HepG2 (cell line): ENCODE results near the gene SLC25A10. TPM values are rescaled to one million over a fixed set of nuclear protein-coding genes. Genes with fewer than 3 reads are reported as not detected.

ENCODE experiments used
- ATAC-seq: fragments of 200-7000 bp; cut with Tn5 transposase; 3 replicates; pipeline ENCODE4 v1.9.1; 2020; ENCODE audit warnings: mild to moderate bottlenecking, moderate library complexity
- BruUV-seq: library from RNA; stranded (reverse); fragments of 400-500 nt; replicated peaks from 2 replicates; lab custom pipeline; 2021; lab: Mats Ljungman, UMichigan
- CTCF ChIA-PET: fragments of 300-600 bp; formaldehyde crosslinking; extraction: SDS; loops from one replicate; lab custom pipeline; 2021; ENCODE audit warnings: low total read pairs, inconsistent platforms, low intra/inter-chr PET ratio; lab: Yijun Ruan, JAX
- POLR2A ChIA-PET: fragments of 350-600 bp; sonication (Branson Sonifier 250); formaldehyde crosslinking; loops from one replicate; lab custom pipeline; 2020; ENCODE audit warnings: antibody characterized with exemption, inconsistent platforms; lab: Yijun Ruan, JAX
- DNase-seq: peaks from one replicate; pipeline ENCODE4 v3.0.0-alpha.2; 2015; ENCODE audit warnings: low spot score
- FAIRE-seq: peaks from 3 replicates; lab custom pipeline; 2011; peaks lifted over from hg19 to GRCh38; lab: Jason Lieb, UNC
- H2AFZ ChIP-seq: one replicate; pipeline ENCODE4 v1.6.1; 2011; ENCODE audit warnings: low read length, inconsistent platforms
- H3K27ac ChIP-seq: fragments of 300-600 bp; 3 replicates; pipeline ENCODE4 v1.8.0; 2011; ENCODE audit warnings: mixed run types, mild to moderate bottlenecking, mixed read lengths, low read length, inconsistent platforms; ENCODE audit not compliant: insufficient read depth; ENCODE audit errors: extremely low read length
- H3K27me3 ChIP-seq, 2 experiments: fragments of 200-600 bp in 1 of 2; 2 replicates in 1 of 2; 3 replicates in 1 of 2; pipeline versions ENCODE4 v1.6.0 to v1.8.0; 2011; ENCODE audit warnings: low read length in 2 of 2, mild to moderate bottlenecking in 2 of 2, moderate library complexity in 2 of 2, inconsistent platforms in 1 of 2; ENCODE audit not compliant: insufficient read depth in 2 of 2, control insufficient read depth in 1 of 2
- H3K36me3 ChIP-seq, 2 experiments: fragments of 200-600 bp in 1 of 2; replicated peaks in 1 of 2; 2 replicates in 1 of 2; 3 replicates in 1 of 2; pipeline versions ENCODE4 v1.5.1 to v1.8.0; 2011; ENCODE audit warnings: low read length in 2 of 2, inconsistent platforms in 1 of 2; ENCODE audit not compliant: insufficient read depth in 2 of 2, control insufficient read depth in 1 of 2
- H3K4me1 ChIP-seq: 2 replicates; pipeline ENCODE4 v1.5.1; 2012; ENCODE audit warnings: low read length, inconsistent platforms; ENCODE audit not compliant: insufficient read depth
- H3K4me2 ChIP-seq: 2 replicates; pipeline ENCODE4 v1.6.0; 2011; ENCODE audit warnings: low read depth, low read length, inconsistent platforms
- H3K4me3 ChIP-seq, 3 experiments: fragments of 200-600 bp in 1 of 3; sonication (generic), shearing (Covaris generic) in 1 of 3; replicated peaks in 1 of 3; 2 replicates each; pipeline ENCODE4 v1.5.1; 2011 to 2016; ENCODE audit warnings: low read length in 3 of 3, inconsistent platforms in 2 of 3, low read depth in 2 of 3, mild to moderate bottlenecking in 2 of 3, control low read depth in 1 of 3, mixed read lengths in 1 of 3; ENCODE audit not compliant: insufficient read depth in 1 of 3
- H3K79me2 ChIP-seq: one replicate; pipeline ENCODE4 v1.6.1; 2011; ENCODE audit warnings: low read length, inconsistent platforms; ENCODE audit not compliant: insufficient read depth
- H3K9ac ChIP-seq: 2 replicates; pipeline ENCODE4 v1.6.0; 2011; ENCODE audit warnings: mild to moderate bottlenecking, low read depth, low read length, inconsistent platforms; ENCODE audit not compliant: insufficient read depth
- H3K9me3 ChIP-seq: 2 replicates; pipeline ENCODE4 v1.5.1; 2012; ENCODE audit warnings: mild to moderate bottlenecking, low read length
- H4K20me1 ChIP-seq: 2 replicates; pipeline ENCODE4 v1.6.0; 2011; ENCODE audit warnings: inconsistent platforms, mild to moderate bottlenecking, low read length, moderate library complexity; ENCODE audit not compliant: insufficient read depth
- DNMT1 ChIP-seq: sonication (generic); formaldehyde crosslinking; IDR thresholded peaks from 2 replicates; pipeline ENCODE4 v1.5.1; 2020; ENCODE audit warnings: mild to moderate bottlenecking, missing genetic modification reagents
- FOXC1 ChIP-seq: sonication (generic); formaldehyde crosslinking; IDR thresholded peaks from 2 replicates; pipeline ENCODE4 v1.8.0; 2022; ENCODE audit warnings: mild to moderate bottlenecking, missing genetic modification reagents, borderline replicate concordance
- GRHL1 ChIP-seq: sonication (generic); formaldehyde crosslinking; conservative IDR thresholded peaks from 2 replicates; pipeline ENCODE4 v1.8.0; 2022; ENCODE audit warnings: missing genetic modification reagents
- HOMEZ ChIP-seq: IDR thresholded peaks from 2 replicates; pipeline ENCODE4 v1.6.1; 2016; ENCODE audit warnings: low read depth
- HOXA5 ChIP-seq: sonication (generic); formaldehyde crosslinking; IDR thresholded peaks from 2 replicates; pipeline ENCODE4 v1.4.0; 2020; ENCODE audit warnings: missing genetic modification reagents
- JARID2 ChIP-seq: sonication (generic); formaldehyde crosslinking; IDR thresholded peaks from 2 replicates; pipeline ENCODE4 v1.8.1; 2023; ENCODE audit warnings: missing genetic modification reagents, inconsistent platforms; ENCODE audit not compliant: insufficient replicate concordance
- RFXAP ChIP-seq: sonication (generic); formaldehyde crosslinking; IDR thresholded peaks from 2 replicates; pipeline ENCODE4 v1.4.0; 2020; ENCODE audit warnings: missing genetic modification reagents, borderline replicate concordance
- SRY ChIP-seq: sonication (generic); formaldehyde crosslinking; IDR thresholded peaks from 2 replicates; pipeline ENCODE4 v1.8.0; 2022; ENCODE audit warnings: mild to moderate bottlenecking, missing genetic modification reagents
- THAP9 ChIP-seq: sonication (generic); formaldehyde crosslinking; IDR thresholded peaks from 2 replicates; pipeline ENCODE4; 2020; ENCODE audit warnings: missing genetic modification reagents, mild to moderate bottlenecking, borderline replicate concordance
- ZBTB44 ChIP-seq: sonication (generic); formaldehyde crosslinking; IDR thresholded peaks from 2 replicates; pipeline ENCODE4 v1.4.0; 2020; ENCODE audit warnings: missing genetic modification reagents
- ZNF441 ChIP-seq: sonication (generic); formaldehyde crosslinking; IDR thresholded peaks from 2 replicates; pipeline ENCODE4 v1.7.0; 2021; ENCODE audit warnings: missing genetic modification reagents, borderline replicate concordance
- ZNF451 ChIP-seq: sonication (generic); formaldehyde crosslinking; IDR thresholded peaks from 2 replicates; pipeline ENCODE4 v1.5.0; 2020; ENCODE audit warnings: mild to moderate bottlenecking, missing genetic modification reagents
- ZNF761 ChIP-seq: sonication (generic); formaldehyde crosslinking; conservative IDR thresholded peaks from 2 replicates; pipeline ENCODE4 v1.4.0; 2020; ENCODE audit warnings: mild to moderate bottlenecking, missing genetic modification reagents
- ZSCAN25 ChIP-seq: sonication (generic); formaldehyde crosslinking; IDR thresholded peaks from 2 replicates; pipeline ENCODE4 v1.8.0; 2022; ENCODE audit warnings: mild to moderate bottlenecking, missing genetic modification reagents
- WGBS: methylation state at CpG from one replicate; pipeline ENCODE4 v1.1.6; 2017; ENCODE audit warnings: low lambda C conversion rate; 5-methylcytosine and 5-hydroxymethylcytosine counted together
- in situ Hi-C: cut with HindIII; loops from 2 replicates; pipeline ENCODE4 v1.10.0; 2017; ENCODE audit warnings: low pct_unique_long_range_greater_than_20kb; ENCODE audit not compliant: extremely low pct_ligation_motif_present
- intact Hi-C: fragments of 100-400 bp; cut with micrococcal nuclease; formaldehyde crosslinking; loops from one replicate; pipeline ENCODE4 v1.10.0; 2022; ENCODE audit not compliant: unreplicated experiment
- polyA plus RNA-seq, 8 experiments: library from polyadenylated mRNA; depleted of rRNA in 3 of 8; stranded (reverse) in 7 of 8; unstranded in 1 of 8; fragments of >200 nt; fragmentation: Illumina TruSeq in 4 of 8; extraction: Trizol in 4 of 8; gene quantifications; 2 replicates each; pipeline versions ENCODE4 v1.2.1 to v1.2.3, GENCODE V29; 2011 to 2016; ENCODE audit warnings: low read depth in 4 of 8, missing spikeins in 1 of 8, mixed read lengths in 1 of 8; ENCODE audit not compliant: insufficient read depth in 1 of 8
- total RNA-seq, 5 experiments: library from RNA; depleted of rRNA; stranded (reverse); fragments of >200 nt; fragmentation: Illumina TruSeq; extraction: Trizol; gene quantifications; 2 replicates each; pipeline ENCODE4 v1.2.3, GENCODE V29; 2016; ENCODE audit warnings: low read depth in 1 of 5

SLC25A10 gene
- total and polyA plus RNA-seq, 2 of the 13 experiments (the other 11 are each of a cell fraction or from before 2014, with no cell fraction given) = 46.5 to 140 TPM

- TF ChIP-seq THAP9 (CRISPR knock-in tag) = no peak
- TF ChIP-seq RFXAP (CRISPR knock-in tag) = no peak
These were observed 35.2 kb upstream of the SLC25A10 start (continued) for GRCh38 chr17:81676906-81677305.

GRCh38 chr17:81680150-81680549 lies 31.9 kb upstream of the SLC25A10 start:
- peak overlapping the region in 1 of 3 experiments; percentile 6; a peak in 1 of 6 replicates for H3K4me3 ChIP-seq
- CTCF ChIA-PET = no interaction called here
- ATAC-seq = no peak; the same call in 2 of the 3 replicates
- WGBS = 54% methylated on average over 11 of the region's 11 CpGs
- intact Hi-C loops (no loop called here), in situ Hi-C loops (no loop called here)
- H4K20me1 ChIP-seq = no peaks in the 10 kb centered on the region
- POLR2A ChIA-PET = interaction anchor here (1.0 to 3.0 kb wide), 4 partner anchors 13 to 28 kb away, joined by 3 to 13 read pairs (median 4); partner anchors contain the start of genes CCDC137, MRPL12 and OXLD1
- H3K79me2 ChIP-seq = peaks cover 26% of the 10 kb centered on the region
- BruUV-seq = no TSS peak
- no peaks in the 10 kb centered on the region; a peak in 1 of 5 replicates for H3K27me3 ChIP-seq
- H3K36me3 ChIP-seq = peaks cover 2% of the 10 kb centered on the region in 2 experiments; a peak in 2 of 5 replicates
- peak overlapping the region; percentile 59 for H3K27ac ChIP-seq
- H3K4me1 ChIP-seq = peaks cover 39% of the 10 kb centered on the region
- FAIRE-seq = no peak
- DNase-seq = peak; percentile 38
- no peak overlapping the region for H2AFZ ChIP-seq
- peak overlapping the region; percentile 31 for H3K9ac ChIP-seq
- H3K9me3 ChIP-seq = no peaks in the 10 kb centered on the region
- peak overlapping the region; percentile 46 for H3K4me2 ChIP-seq
- no peak for TF ChIP-seq HOMEZ (CRISPR knock-in tag)
- no peak for TF ChIP-seq ZNF451 (CRISPR knock-in tag)
- TF ChIP-seq SRY (CRISPR knock-in tag) = no peak
- TF ChIP-seq JARID2 = no peak
- TF ChIP-seq RFXAP (CRISPR knock-in tag) = no peak
- no peak for TF ChIP-seq ZBTB44
- no peak for TF ChIP-seq DNMT1
- TF ChIP-seq HOXA5 (CRISPR knock-in tag) = no peak
- TF ChIP-seq ZNF441 (CRISPR knock-in tag) = no peak
- no peak for TF ChIP-seq FOXC1 (CRISPR knock-in tag)
- TF ChIP-seq GRHL1 (CRISPR knock-in tag) = no peak
- TF ChIP-seq ZNF761 (CRISPR knock-in tag) = no peak
- TF ChIP-seq ZSCAN25 (CRISPR knock-in tag) = 0 out of 2 replicates have a peak, but pooled peaks have one; percentile 23
